Spleen (tissue), 11 donors: ENCODE measurements around the gene GPC3. TPM values are rescaled to one million over a fixed set of nuclear protein-coding genes. Genes with fewer than 3 reads are reported as not detected.
"Not testable (repeated sequence)": the region's sequence is repeated elsewhere in the genome, so short reads cannot be mapped to it uniquely, and the experiment has no call there.

Source experiments
- DNase-seq: peaks from one replicate; pipeline ENCODE4 v3.0.0-alpha.2; 2020
- H3K27ac ChIP-seq, 8 donors: fragments of 200-600 bp; sonication (generic) in 7 of 8; 1 replicate in 4 of 8; 2 replicates in 4 of 8; pipeline versions ENCODE4 v1.5.0 to v1.8.0; 2016 to 2021; ENCODE audit warnings: inconsistent platforms in 4 of 8, mild to moderate bottlenecking in 4 of 8, moderate library complexity in 1 of 8
- H3K27me3 ChIP-seq, 7 donors: fragments of 200-600 bp; sonication (generic) in 6 of 7; replicated peaks in 1 of 7; 1 replicate in 4 of 7; 2 replicates in 3 of 7; pipeline versions ENCODE4 v1.5.0 to v1.8.0; 2016 to 2021; ENCODE audit warnings: inconsistent platforms in 3 of 7, mild to moderate bottlenecking in 1 of 7
- H3K36me3 ChIP-seq, 6 donors: fragments of 200-600 bp; sonication (generic) in 5 of 6; 1 replicate in 4 of 6; 2 replicates in 2 of 6; pipeline versions ENCODE4 v1.5.0 to v1.8.0; 2016 to 2021; ENCODE audit warnings: inconsistent platforms in 2 of 6
- H3K4me1 ChIP-seq, 6 donors: fragments of 200-600 bp; sonication (generic) in 5 of 6; 1 replicate in 3 of 6; 2 replicates in 3 of 6; pipeline versions ENCODE4 v1.5.0 to v1.8.0; 2016 to 2021; ENCODE audit warnings: inconsistent platforms in 3 of 6
- H3K4me3 ChIP-seq, 8 donors: fragments of 200-600 bp; sonication (generic) in 7 of 8; 1 replicate in 4 of 8; 2 replicates in 4 of 8; pipeline versions ENCODE4 v1.5.0 to v1.8.0; 2016 to 2021; ENCODE audit warnings: inconsistent platforms in 4 of 8, mild to moderate bottlenecking in 4 of 8, moderate library complexity in 2 of 8
- H3K9me3 ChIP-seq, 8 donors: fragments of 200-600 bp; sonication (generic) in 7 of 8; 1 replicate in 4 of 8; 2 replicates in 4 of 8; pipeline versions ENCODE4 v1.5.0 to v1.8.0; 2016 to 2021; ENCODE audit warnings: inconsistent platforms in 4 of 8
- POLR2A ChIP-seq, 3 donors: fragments of 450-650 bp; IDR thresholded peaks; one replicate each; pipeline ENCODE4 v1.5.1; 2017; ENCODE audit warnings: antibody characterized with exemption in 3 of 3, mild to moderate bottlenecking in 1 of 3
- POLR2AphosphoS5 ChIP-seq, 3 donors: sonication (generic); formaldehyde crosslinking; IDR thresholded peaks; one replicate each; pipeline ENCODE4 v1.5.1; 2017; ENCODE audit warnings: antibody characterized with exemption in 3 of 3
- WGBS, 5 donors: extraction: QIAGEN DNeasy Blood & Tissue Kit in 3 of 5; methylation state at CpG; one replicate each; pipeline versions ENCODE4 v1.1.5 to v1.1.7; 2013 to 2018; 5-methylcytosine and 5-hydroxymethylcytosine counted together
- intact Hi-C: fragments of 100-400 bp; cut with DNase I; formaldehyde crosslinking; loops from one replicate; pipeline ENCODE4 v1.15.0; 2023; ENCODE audit warnings: low total_unique reads
- polyA plus RNA-seq, 3 donors: library from polyadenylated mRNA; stranded (reverse); fragments of 200-250 nt; gene quantifications; one replicate each; pipeline ENCODE4 v1.2.1, GENCODE V29; 2013
- total RNA-seq, 7 donors: library from RNA; depleted of rRNA in 3 of 7; stranded (reverse); fragments of >200 nt in 3 of 7; fragmentation: NEBNext Ultra II Directional in 4 of 7; extraction: Animal tissue kit (Norgen Biotek cat#: 25700) in 4 of 7; gene quantifications; one replicate each; pipeline versions ENCODE4 v1.1.0 to v1.2.1, GENCODE V29; 2016 to 2021
- TF ChIP-seq, protein P1 (sequence below), 11 experiments: fragments of 200-600 bp in 7 of 11; fragments of 450-650 bp in 4 of 11; sonication (generic) in 4 of 11; IDR thresholded peaks in 8 of 11; conservative IDR thresholded peaks in 3 of 11; 1 replicate in 7 of 11; 2 replicates in 4 of 11; pipeline versions ENCODE4 v1.4.0 to v1.8.0; 2016 to 2021; ENCODE audit warnings: antibody characterized with exemption in 11 of 11, inconsistent platforms in 4 of 11, mild to moderate bottlenecking in 1 of 11
- donor health status: healthy with polysubstance abuse.
- donor health status: DM: no; HTN: no; CAD: no; lungs with moderate emphysema.
- donor health status: DM: no; HTN: no; CAD: no.
- donor health status: Bipolar disorder and iron deficiency.
- donor health status: healthy.
- donor health status: DM: no; HTN: no; CAD: no.
- donor health status: DM: yes; HTN: yes; CAD: no.

The GPC3 gene
- total and polyA plus RNA-seq, 10 donors: 0.41 to 3.3 (median 1.5) TPM

- DNase-seq: no peak
- TF ChIP-seq, protein P1, sequence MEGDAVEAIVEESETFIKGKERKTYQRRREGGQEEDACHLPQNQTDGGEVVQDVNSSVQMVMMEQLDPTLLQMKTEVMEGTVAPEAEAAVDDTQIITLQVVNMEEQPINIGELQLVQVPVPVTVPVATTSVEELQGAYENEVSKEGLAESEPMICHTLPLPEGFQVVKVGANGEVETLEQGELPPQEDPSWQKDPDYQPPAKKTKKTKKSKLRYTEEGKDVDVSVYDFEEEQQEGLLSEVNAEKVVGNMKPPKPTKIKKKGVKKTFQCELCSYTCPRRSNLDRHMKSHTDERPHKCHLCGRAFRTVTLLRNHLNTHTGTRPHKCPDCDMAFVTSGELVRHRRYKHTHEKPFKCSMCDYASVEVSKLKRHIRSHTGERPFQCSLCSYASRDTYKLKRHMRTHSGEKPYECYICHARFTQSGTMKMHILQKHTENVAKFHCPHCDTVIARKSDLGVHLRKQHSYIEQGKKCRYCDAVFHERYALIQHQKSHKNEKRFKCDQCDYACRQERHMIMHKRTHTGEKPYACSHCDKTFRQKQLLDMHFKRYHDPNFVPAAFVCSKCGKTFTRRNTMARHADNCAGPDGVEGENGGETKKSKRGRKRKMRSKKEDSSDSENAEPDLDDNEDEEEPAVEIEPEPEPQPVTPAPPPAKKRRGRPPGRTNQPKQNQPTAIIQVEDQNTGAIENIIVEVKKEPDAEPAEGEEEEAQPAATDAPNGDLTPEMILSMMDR (IDR thresholded peaks at IDR 0.05 in 8 of 11, conservative IDR thresholded peaks at IDR 0.05 in 3 of 11): no peak
- TF ChIP-seq POLR2A (IDR thresholded peaks at IDR 0.05): no peak
Observed at GRCh38 chrX:133633950-133634349, 351.4 kb downstream of the GPC3 start.

DNA sequence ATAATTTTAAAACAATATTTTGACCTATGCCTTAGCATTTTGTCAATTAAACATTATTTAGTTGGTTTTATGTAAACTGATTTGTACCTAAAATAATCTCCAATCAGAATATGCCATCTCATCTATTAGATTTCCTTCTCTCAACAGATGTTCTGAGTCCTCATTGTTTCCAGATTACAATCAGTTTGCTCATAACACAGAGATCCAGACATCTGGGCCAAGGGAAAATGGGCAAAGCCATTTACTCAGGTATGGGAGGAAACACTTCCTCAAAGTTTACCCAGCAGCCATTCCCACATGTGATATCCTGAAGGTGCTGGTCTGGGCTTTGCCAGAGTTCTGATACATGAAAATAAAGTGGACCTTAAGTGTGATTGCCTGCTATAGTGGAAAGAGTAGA, 352.2 kb downstream of the GPC3 start:
- H3K4me1 ChIP-seq: no peaks in the 10 kb centered on the region
- H3K36me3 ChIP-seq: no peaks in the 10 kb centered on the region
- no peaks in the 10 kb centered on the region for H3K9me3 ChIP-seq
- DNase-seq: no peak
- no peak overlapping the region for H3K27ac ChIP-seq
- H3K4me3 ChIP-seq: no peak overlapping the region
- intact Hi-C loops: no loop called here
- TF ChIP-seq, protein P1 (IDR thresholded peaks at IDR 0.05 in 8 of 11, conservative IDR thresholded peaks at IDR 0.05 in 3 of 11): no peak
- TF ChIP-seq POLR2A (IDR thresholded peaks at IDR 0.05): no peak
- TF ChIP-seq POLR2AphosphoS5 (IDR thresholded peaks at IDR 0.05): no peak
- peaks cover 0 to 7% (median 0%) of the 10 kb centered on the region in 7 donors for H3K27me3 ChIP-seq

More at GRCh38 chrX:133633950-133634349, 351.4 kb downstream of the GPC3 start:
- Histone ChIP-seq H3K36me3 (no peaks in the 10 kb centered on the region), H3K27me3 (peaks cover 0 to 7% (median 0%) of the 10 kb centered on the region in 7 donors), H3K9me3 (no peaks in the 10 kb centered on the region), H3K4me3 (no peak overlapping the region), H3K4me1 (no peaks in the 10 kb centered on the region), H3K27ac (no peak overlapping the region)
- 65 to 100% (median 74%) methylated on average over 1 of the region's 1 CpG for WGBS, 5 donors
- intact Hi-C loops: no loop called here

DNA sequence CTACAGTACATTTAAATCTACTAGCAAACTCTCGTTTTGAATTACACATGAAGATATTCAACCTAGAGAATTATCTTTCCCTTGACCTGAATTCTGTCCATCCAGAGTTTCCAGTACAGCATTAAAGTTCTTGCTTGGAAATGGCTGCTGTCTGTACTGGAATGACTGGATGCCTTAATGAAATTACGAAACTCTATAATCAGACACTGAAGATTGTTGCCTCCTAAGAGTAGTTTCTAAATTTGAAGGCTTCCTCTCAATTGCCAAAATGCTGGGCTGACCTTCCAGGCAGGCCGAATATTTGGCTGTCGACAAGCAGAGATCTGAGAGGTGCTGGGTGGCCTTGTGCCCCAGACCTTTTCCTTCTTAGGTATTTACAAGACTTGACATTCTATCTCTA, 355.0 kb downstream of the GPC3 start:
- Histone ChIP-seq H3K27me3 (peaks cover 0 to 7% (median 0%) of the 10 kb centered on the region in 7 donors), H3K9me3 (no peaks in the 10 kb centered on the region), H3K4me1 (no peaks in the 10 kb centered on the region), H3K4me3 (no peak overlapping the region), H3K27ac (no peak overlapping the region), H3K36me3 (no peaks in the 10 kb centered on the region)
- 58 to 89% (median 71%) methylated on average over 4 of the region's 4 CpGs for WGBS, 5 donors
- DNase-seq: no peak
- TF ChIP-seq POLR2AphosphoS5 (IDR thresholded peaks at IDR 0.05): no peak
- TF ChIP-seq POLR2A (IDR thresholded peaks at IDR 0.05): no peak
- TF ChIP-seq, protein P1 (IDR thresholded peaks at IDR 0.05 in 8 of 11, conservative IDR thresholded peaks at IDR 0.05 in 3 of 11): no peak
- intact Hi-C loops: no loop called here

GRCh38 chrX:133627673-133628072, 357.7 kb downstream of the GPC3 start:
- TF ChIP-seq POLR2AphosphoS5 (IDR thresholded peaks at IDR 0.05): no peak
- TF ChIP-seq, protein P1 (IDR thresholded peaks at IDR 0.05 in 8 of 11, conservative IDR thresholded peaks at IDR 0.05 in 3 of 11): no peak
- TF ChIP-seq POLR2A (IDR thresholded peaks at IDR 0.05): no peak
- H3K27ac ChIP-seq: no peak overlapping the region
- H3K9me3 ChIP-seq: no peaks in the 10 kb centered on the region
- H3K36me3 ChIP-seq: no peaks in the 10 kb centered on the region
- DNase-seq: no peak
- H3K4me1 ChIP-seq: no peaks in the 10 kb centered on the region
- H3K27me3 ChIP-seq: no peaks in the 10 kb centered on the region
- WGBS, 5 donors: 84 to 93% (median 89%) methylated on average over 4 of the region's 4 CpGs
- intact Hi-C loops: no loop called here
- no peak overlapping the region for H3K4me3 ChIP-seq

GRCh38 chrX:133621384-133621783, 364.0 kb downstream of the GPC3 start:
- H3K27ac ChIP-seq, H3K36me3 ChIP-seq, H3K4me1 ChIP-seq, intact Hi-C loops, H3K27me3 ChIP-seq, H3K4me3 ChIP-seq, DNase-seq: not testable (repeated sequence)
- peaks cover 0 to 12% (median 6%) of the 10 kb centered on the region in 8 donors for H3K9me3 ChIP-seq
- 78 to 97% (median 89%) methylated on average over 9 to 10 of the region's 10 CpGs for WGBS, 5 donors
